HG03060 (cell line): ENCODE measurements around the gene AK2.
"Not testable (repeated sequence)": the region's sequence is repeated elsewhere in the genome, so short reads cannot be mapped to it uniquely, and the experiment has no call there.

ENCODE experiments used
- ATAC-seq: cut with Tn5 transposase; IDR thresholded peaks from one replicate; pipeline ENCODE4 v1.9.1; 2021; ENCODE audit warnings: low read depth, moderate number of reproducible peaks; ENCODE audit not compliant: unreplicated experiment

AK2 gene

DNA sequence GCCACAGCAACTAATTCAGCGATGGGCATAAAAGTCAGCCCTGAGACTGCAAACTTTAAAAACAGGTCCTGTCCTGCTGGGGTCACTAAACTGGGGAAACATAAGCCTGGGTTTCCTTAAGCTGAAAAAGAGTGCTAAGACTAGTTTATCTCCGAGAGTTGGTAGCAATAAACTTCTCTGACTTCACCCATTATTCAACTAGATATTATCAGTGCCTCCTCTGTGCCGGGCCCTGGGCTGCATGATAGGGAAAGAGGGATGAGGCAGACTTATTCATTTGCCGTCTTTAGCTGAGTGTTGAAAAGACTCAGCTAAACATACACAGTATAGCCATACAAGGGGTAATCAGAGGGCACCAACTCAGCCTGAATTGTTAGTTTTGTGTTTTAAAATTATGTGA lies 33.0 kb downstream of the AK2 start:
- ATAC-seq = no peak

DNA sequence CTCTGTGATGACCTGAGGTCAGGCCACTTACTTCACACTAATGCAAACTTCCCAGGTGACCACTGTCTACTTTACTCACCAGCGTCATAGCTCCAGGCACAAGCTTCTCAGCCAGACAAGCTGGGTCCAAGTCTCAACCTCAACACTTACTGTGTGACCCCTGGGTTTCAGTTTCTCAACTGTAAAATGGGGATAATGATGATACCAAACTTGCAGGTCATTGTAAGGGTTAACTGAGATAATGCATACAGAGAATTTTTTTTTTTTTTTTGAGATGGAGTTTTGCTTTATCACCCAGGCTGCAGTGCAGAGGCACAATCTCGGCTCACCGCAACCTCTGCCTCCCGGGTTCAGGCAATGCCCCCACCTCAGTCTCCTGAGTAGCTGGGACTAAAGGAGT lies 34.7 kb downstream of the AK2 start:
- no peak for ATAC-seq

DNA sequence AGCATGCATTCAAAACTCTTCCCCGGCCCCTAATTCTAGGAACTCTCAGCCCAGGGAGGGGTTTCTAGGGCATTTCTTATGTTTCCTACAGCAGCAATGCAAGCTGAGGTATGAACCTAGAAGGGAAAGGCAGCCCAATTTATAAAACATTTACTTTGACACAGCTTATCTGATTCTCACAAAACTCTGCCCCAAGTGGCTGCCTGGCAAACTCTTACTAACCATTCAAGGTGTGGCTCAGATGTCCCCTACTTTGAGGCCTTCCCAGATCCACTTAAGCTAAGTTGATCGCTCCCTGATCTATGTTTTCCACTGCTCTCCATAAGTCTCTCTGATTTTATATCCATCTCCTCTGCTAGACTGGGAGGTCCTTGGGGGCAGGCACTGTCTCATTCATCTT lies 35.4 kb downstream of the AK2 start:
- no peak for ATAC-seq

DNA sequence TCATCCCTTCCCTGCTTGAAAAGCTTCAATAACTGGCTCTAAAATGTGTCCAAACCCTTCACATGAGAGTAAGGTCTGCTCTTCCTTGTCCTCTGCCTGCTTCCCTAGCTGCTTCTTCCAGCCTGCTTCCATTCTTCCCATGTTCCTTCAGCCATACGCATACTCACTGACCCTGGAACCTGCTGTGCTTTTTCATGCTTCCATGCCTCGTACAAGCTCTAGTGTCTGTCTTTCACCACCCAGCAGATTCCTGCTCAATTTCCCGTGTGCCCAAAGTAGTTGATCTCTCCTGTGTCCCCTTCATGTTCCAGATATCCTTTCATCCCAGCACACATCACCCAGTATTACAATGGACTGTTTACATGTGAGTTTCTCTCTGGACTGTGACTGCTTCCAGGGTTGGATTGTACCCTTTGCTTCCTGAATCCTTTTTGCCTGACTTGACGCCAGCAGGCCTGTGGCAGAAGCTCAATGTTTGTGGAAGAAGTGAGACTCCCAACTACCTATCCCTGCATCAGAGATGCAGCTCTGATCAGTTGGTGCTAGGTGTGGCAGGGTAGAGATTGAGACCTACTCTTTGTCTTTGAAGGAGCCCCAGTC lies 36.2 kb downstream of the AK2 start:
- no peak for ATAC-seq

DNA sequence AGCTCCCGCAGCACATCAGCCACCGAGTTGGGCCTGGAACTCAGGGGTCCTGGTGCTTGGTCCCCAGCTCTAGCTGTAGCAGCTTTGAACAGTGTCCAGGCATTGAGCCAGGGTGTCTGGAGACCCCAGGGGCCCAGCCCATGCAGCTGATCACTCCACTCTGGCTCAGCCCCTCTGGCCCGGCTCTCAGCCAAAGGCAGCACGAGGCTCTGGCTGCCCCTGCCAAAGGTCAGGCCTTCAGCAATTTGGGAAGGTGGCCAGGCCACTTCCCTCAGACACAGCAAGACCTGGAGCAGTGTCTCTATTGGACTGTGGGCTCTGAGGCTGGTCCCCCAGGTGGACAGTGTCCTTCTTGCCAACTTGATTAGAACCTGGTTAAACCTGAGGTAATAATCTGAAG lies 37.7 kb downstream of the AK2 start:
- ATAC-seq = no peak

DNA sequence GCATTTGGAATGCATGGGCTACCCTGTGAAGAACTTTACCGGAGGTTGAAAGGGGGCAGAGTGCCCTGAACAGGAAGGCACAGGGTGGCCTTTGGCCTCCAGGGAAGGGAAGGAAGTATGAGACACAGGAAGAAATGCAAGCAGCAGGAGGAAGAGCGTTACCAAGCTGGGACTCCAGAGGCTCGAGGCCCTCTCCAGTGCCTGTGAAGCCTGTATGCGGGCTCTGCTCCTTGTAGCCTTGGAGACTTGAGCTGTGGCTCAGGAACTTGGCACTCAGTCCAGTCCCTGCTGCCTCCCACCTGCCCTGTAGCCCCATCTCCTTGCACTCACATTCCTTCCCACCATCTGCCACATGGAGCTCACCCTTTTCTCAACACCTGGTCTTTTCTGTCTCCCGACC lies 38.6 kb downstream of the AK2 start:
- no peak for ATAC-seq

DNA sequence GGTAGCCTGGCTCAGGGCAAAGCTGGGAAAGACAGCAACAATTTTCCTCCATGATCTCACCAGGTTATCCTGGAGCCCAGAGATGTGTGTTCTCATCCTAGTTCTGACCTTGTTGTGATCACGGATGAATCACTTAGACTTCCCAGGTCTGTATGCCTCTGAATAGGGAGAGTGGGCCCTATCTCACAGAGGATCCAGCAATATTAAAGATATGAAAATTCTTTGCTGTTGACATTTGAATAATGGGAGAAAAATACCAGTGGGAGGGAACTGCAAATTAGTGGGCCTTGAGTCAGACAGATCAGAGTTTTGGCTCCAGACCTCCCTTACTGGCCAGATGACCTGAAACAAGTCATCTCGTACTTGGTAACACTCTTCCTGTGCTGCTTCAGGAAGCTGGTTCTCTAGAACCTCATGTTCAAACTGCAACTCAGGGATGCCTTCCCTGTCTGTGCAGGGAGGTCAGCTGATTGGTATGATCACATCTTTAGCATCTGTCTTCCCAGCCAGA lies 39.2 kb downstream of the AK2 start:
- no peak for ATAC-seq

DNA sequence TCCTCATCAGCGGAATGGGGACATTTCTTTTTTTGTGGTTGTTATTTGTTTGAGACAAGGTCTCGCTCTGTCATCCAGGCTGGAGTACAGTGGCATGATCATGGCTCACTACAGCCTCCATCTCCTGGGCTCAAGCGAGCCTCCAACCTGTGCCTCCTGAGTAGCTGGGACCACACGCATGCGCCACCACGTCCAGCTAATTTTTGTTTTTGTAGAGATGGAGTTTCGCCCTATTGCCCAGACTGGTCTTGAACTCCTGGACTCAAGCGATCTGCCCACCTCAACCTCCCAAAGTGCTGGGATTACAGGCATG lies 43.4 kb downstream of the AK2 start:
- not testable (repeated sequence) for ATAC-seq

DNA sequence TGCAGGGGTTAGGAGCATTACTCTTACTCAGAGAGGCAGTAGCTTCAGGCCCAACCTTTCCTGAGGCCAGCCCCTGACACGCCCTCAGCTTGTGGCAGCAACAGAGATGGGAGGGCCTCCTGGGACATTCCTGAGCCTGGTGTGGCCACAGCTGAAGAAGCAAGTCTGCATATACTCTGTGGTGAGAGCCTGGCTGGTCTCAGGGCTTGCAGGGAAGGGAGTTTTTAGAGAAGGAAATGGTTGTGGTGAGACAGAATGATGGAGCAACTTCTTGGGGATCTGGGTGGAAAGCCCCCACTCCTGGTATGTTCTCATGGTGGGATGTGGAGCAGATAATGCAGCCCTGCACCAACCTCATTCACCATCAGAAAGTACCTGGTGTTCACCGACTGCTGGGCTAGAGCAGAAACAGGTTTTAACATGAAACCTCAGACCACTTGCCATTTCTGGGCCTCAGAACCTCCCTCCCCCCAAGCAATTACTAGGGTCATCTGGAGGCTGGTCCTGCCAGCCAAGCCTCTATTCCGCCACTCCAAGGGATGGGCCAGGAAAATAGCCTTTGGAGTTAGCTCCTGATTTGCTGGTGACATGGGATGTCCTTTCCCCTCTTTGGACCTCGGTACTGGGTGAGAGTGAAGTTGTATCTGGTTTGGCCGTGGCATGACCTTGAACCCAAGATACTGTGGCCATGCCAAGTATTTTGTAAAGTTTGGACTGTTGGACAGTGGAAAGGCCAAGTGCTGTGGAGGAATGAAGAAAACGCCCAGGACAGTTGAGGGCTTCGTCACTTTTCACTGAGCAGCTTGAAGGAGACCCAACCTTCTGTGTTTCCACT lies 44.0 kb downstream of the AK2 start:
- peak; percentile 90 for ATAC-seq

DNA sequence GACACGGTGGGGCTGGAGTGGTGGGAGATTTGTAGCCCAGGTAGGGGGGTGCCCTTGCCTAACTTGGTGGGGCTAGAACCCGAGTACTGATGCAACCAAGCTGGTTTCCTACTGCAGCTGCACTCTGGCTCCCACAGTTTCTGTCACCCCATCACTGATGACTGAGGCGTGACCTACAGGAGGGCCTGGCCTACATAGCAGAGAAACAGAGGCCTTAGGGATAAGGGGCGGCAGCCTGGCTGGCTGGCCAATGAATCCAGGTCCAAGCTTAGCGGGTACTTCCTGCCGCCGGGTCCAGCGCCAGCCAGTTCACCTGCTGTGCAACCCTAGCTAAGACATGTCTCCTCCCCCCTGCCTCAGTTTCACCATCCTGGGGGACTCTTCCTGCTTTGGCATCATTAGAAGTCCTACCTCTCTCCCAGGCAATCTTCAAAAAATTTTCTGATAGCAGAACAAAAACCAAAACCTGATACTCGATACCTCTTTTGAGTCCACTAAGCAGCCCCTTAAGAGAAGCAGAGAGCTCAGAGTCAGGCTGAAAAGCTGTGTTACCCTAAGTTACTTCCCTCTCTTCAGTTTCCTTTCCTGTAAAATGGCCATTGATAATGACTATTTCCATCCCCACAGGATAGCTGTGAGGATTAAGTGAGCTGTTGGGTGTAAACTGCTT lies 44.7 kb downstream of the AK2 start:
- ATAC-seq = no peak

DNA sequence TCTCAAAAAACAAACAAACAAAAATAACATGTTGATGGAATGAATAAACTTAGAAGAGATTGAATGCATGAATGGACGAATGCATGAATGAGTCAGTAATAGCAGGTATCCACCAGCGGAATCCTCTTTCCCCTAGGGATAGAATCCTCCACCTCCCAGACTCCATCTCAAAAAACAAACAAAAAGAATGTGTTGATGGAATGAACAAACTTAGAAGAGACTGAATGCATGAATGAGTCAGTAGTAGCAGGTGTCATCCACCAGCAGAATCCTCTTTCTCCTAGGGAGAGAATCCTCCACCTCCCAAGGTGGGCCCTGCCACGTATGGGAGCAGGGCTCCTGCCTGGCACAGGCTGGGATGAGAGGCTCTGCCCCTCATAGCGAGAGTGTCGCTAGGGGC lies 45.3 kb downstream of the AK2 start:
- ATAC-seq = no peak

DNA sequence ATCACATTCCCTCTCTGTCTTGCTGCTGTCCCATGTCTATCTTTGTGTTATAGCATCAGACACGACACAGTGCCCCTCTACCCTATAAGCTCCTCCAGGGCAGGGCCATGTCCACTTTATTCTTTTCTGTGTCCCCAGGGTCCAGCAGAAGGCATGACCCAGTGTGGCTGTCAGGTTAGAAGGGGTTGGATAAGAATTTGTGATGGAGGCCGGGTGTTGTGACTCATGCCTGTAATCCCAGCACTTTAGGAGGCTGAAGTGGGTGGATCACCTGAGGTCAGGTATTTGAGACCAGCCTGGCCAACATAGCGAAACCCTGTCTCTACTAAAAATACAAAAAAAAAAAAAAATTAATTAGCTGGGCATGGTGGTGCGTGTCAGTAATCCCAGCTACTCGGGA lies 45.8 kb downstream of the AK2 start:
- no peak for ATAC-seq

DNA sequence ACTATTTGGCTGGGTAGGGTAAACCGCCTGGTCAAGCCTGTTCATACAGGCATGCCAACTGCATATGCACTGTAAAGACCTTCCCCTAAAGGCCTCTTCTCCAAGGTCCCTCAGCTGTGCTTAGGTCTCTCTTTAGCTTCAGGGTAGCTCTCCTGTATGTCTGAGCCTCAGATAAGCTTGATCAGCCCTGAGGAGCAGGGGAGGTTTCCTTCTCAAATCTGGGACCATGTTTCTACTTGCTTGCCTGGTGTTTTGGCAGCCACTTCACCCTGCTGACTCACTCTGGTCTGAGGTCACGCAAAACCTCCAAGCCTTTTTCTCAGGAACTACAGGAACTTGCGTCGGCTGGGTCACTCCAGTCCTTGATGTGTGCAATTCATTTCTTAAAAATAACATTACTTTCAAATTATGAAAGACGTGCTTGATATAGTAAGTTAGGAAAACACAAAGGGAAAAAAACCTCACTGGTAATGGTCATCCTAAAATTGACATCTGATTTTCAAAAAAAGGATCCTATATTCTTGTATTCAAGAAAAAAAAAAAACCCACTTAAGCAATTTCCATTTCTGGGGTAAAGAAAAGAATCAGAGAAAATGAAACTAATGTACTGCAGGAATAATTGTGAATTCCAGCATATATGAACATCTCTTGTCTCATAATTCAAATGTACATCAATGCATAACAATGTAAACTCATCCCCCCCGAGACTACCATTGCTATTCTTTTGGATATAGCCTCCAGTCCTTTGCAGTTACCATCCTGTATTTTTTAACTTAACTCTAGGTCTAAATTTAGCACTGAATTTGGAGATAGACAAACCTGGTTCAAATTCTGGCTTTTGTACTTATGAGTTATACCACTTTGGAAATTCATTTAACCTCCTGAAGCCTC lies 47.3 kb downstream of the AK2 start:
- no peak for ATAC-seq

DNA sequence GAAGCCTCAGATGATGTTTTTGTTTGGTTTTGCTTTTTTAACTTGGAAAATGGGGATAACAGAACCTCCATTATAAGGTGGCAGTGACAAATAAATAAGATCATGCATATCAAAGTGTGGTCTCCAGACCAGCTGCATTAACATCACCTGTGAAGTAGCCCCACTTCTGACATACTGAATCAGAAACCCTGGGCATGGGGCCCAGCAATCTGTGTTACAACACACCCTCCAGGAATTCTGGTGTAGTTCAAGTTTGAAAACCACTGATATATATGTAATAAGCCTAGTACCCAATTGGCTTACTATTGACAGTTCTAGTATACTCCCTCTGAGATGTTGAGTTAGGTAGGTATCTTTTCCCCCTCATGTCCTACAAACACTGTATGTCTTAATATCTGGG lies 48.0 kb downstream of the AK2 start:
- no peak for ATAC-seq

DNA sequence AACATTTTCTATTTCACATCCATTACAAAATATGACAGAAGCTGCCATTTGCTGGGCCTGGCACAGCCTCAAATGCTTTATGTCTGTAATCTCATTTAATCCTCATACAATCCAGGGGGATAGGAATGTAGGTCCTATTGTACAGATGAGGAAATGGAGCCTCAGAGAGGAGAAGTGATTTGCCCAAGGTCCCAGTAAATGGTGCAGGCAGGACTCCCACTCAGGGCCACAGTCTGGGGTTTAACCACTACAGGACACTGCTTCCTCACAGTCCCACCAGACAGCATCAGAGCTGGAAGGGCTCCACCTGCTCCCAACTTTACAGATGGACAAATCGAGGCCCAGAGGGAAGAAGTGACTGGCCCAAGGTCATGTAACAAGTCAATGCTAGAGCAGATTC lies 51.5 kb downstream of the AK2 start:
- ATAC-seq = no peak

DNA sequence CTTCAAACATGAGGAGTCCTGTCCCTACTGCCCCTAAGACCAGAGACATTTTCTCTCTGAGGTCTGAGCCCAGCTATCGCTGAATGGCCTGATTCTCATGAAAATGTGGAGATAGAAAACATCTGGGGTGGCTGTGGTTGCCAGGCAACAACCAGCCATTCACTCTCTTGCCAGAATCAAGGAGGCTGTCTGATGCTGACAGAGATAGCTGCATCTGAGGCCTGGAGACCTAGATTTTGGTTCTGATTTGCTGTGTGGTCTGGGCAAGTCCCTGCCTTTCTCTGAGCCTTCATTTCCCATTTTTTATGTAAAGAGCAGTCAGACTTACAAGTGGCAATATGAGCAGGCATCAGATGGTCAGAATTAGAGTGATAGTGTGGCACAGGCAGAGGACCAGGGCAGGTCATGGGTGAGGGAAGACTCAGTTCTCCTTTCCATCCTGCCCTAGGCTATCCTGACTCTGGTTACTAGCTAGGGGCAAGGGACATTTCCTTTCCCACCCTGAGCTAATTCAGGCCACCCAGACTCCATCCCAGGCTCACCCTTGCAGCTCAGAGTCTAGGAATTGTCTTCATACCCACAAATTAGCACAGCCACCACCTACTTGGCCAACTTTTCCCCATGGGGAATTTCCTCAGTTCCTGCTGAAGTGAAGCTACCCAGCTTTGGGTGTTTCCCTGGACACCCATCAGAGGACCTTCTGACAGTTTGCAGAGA lies 52.1 kb downstream of the AK2 start:
- no peak for ATAC-seq

DNA sequence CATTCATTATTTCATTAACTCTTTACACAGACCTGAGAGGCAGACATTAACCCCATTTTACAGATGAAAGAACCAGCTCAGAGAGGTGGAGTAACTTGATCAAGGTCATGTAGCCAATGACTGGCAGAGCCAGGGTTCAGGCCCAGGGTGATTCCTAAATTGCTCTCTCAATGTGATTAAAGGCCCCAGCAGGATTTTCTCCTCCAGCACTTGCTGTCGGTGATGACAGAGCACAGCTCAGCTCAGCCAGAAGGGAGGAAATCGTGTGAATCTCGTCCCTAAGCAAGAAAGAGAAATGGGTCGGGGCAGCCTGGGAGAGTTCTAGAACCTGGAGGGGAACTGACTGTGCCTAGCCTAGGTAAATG lies 52.6 kb downstream of the AK2 start:
- ATAC-seq = no peak

DNA sequence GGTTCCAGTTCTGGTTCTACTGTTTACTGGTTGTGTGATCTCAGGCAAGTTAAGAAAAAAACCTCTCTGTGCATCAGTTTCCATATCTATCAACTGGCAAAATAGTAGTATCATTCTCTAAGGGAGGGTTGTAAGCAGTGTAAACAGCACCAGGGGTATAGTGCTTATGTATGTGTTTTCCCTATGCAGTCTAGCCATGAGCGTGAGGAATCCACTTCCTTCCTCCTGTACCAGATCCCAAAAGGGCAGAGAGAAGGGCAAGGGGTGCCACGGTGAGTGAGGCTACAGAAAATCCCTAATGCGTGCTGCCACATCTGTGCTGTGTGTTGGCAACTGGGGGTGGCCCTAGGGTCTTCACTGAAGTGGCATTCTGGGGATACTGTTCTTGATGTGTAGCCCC lies 53.7 kb downstream of the AK2 start:
- ATAC-seq = no peak

DNA sequence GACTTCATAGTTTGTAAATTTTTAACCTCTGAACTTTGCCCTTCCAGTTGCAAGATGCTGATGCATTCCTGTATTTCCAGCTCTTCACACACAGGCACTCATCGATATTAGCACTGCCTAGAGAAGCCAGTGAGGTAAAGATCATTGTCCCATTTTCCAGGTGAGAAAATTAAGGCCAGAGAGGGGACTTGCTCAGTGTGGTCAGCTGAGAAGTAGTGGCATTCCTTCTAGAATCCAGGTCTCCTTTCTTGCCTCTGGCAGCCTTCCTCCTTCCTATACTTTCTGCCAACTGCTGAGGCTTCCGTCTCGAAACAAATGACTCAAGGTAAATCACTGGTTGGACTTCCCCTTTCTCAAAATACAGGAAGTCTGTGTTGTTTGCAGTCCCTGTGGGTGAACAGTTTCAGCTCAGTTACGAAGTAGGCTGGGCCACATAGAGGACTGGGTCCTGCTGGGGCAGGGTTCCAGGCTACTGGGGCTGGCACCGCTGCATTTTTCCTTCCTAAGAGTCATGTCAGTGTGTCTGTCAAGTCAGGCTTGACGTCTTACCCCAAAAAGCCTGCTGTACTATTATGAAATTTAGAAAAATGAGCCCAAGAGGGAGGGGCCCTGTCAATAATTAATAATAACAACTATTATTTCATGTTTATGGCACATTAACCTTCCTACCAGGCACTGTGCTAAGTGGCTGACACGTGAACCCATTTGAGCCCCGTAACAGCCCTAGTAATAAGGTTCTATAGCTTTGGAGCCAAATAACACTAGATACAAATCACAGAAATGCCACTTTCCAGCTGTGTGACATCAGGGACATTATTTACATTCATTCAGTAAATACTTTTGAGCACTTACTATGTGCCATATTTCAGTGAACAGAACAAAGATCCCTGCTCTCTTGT lies 55.4 kb downstream of the AK2 start:
- ATAC-seq = peak; percentile 91
